NCI-H2107 (cell line): ENCODE results near the gene LARGE2.

Source experiments
- DNase-seq: peaks from one replicate; lab custom pipeline; 2025; lab: John Stamatoyannopoulos, UW

Gene LARGE2

GRCh38 chr11:45930031-45930794 lies 7.8 kb downstream of the LARGE2 start:
- peak; percentile 64 for DNase-seq

- DNase-seq = no peak
Measured at GRCh38 chr11:45930951-45931570, 8.6 kb downstream of the LARGE2 start.

GRCh38 chr11:45931739-45932138 lies 9.3 kb downstream of the LARGE2 start:
- no peak for DNase-seq

- no peak for DNase-seq
Measured at GRCh38 chr11:45932217-45932616, 9.8 kb downstream of the LARGE2 start.

- no peak for DNase-seq
Measured at GRCh38 chr11:45933131-45933831, 10.8 kb downstream of the LARGE2 start.

- DNase-seq = no peak
Measured at GRCh38 chr11:45933846-45934579, 11.6 kb downstream of the LARGE2 start.

GRCh38 chr11:45934580-45935318 lies 12.3 kb downstream of the LARGE2 start:
- no peak for DNase-seq

- no peak for DNase-seq
Measured at GRCh38 chr11:45935349-45936064, 13.1 kb downstream of the LARGE2 start.

GRCh38 chr11:45936511-45937054 lies 14.1 kb downstream of the LARGE2 start:
- no peak for DNase-seq

- no peak for DNase-seq
Measured at GRCh38 chr11:45937916-45938315, 15.5 kb downstream of the LARGE2 start.

- DNase-seq = no peak
Measured at GRCh38 chr11:45939836-45940235, 17.4 kb downstream of the LARGE2 start.

- no peak for DNase-seq
Measured at GRCh38 chr11:45941285-45941684, 18.8 kb downstream of the LARGE2 start.

GRCh38 chr11:45942381-45942780 lies 19.9 kb downstream of the LARGE2 start:
- no peak for DNase-seq

- no peak for DNase-seq
Measured at GRCh38 chr11:45945397-45945999, 23.0 kb downstream of the LARGE2 start.

- DNase-seq = no peak
Measured at GRCh38 chr11:45947885-45948284, 25.4 kb downstream of the LARGE2 start.

GRCh38 chr11:45948356-45948755 lies 25.9 kb downstream of the LARGE2 start:
- DNase-seq = no peak

- no peak for DNase-seq
Measured at GRCh38 chr11:45949992-45950407, 27.5 kb downstream of the LARGE2 start.

GRCh38 chr11:45959851-45960250 lies 37.4 kb downstream of the LARGE2 start:
- DNase-seq = no peak

- DNase-seq = no peak
Measured at GRCh38 chr11:45960387-45961095, 38.1 kb downstream of the LARGE2 start.
